GM12874 (cell line): ENCODE results near the gene RBM39.

Experiments used
- CTCF ChIP-seq: IDR thresholded peaks from 2 replicates; pipeline ENCODE4 v1.5.1; 2011; ENCODE audit warnings: low read depth, mild to moderate bottlenecking, control low read depth, low read length, moderate library complexity; ENCODE audit not compliant: insufficient read depth

RBM39 gene

GRCh38 chr20:35738410-35739179 lies 3.5 kb downstream of the RBM39 start:
- TF ChIP-seq CTCF: no peak

- no peak for TF ChIP-seq CTCF
Observed at GRCh38 chr20:35737865-35738333, 4.2 kb downstream of the RBM39 start.

- TF ChIP-seq CTCF: no peak
Observed at GRCh38 chr20:35735826-35736470, 6.1 kb downstream of the RBM39 start.

- TF ChIP-seq CTCF: no peak
Observed at GRCh38 chr20:35734777-35735649, 7.0 kb downstream of the RBM39 start.

GRCh38 chr20:35734374-35734773 lies 7.7 kb downstream of the RBM39 start:
- no peak for TF ChIP-seq CTCF

GRCh38 chr20:35732644-35732982 lies 9.4 kb downstream of the RBM39 start:
- no peak for TF ChIP-seq CTCF
